Body of pancreas (tissue), 4 donors: ENCODE results near the gene AP3B1. TPM values are rescaled to one million over a fixed set of nuclear protein-coding genes. Genes with fewer than 3 reads are reported as not detected.

Experiments used
- ATAC-seq: fragments of 150-250 bp; one replicate; pipeline ENCODE4 v1.9.1; 2016
- DNase-seq, 4 donors: peaks; one replicate each; pipeline ENCODE4 v3.0.0-alpha.2; 2019
- H3K27ac ChIP-seq, 4 donors: fragments of 200-600 bp; sonication (generic); 1 replicate in 3 of 4; 2 replicates in 1 of 4; pipeline versions ENCODE4 v1.5.1 to v1.6.1; 2016 to 2019; ENCODE audit warnings: mild to moderate bottlenecking in 1 of 4, mixed read lengths in 1 of 4, moderate library complexity in 1 of 4
- H3K27me3 ChIP-seq, 2 donors: fragments of 200-600 bp; sonication (generic); one replicate each; pipeline ENCODE4 v1.6.0; 2016; ENCODE audit warnings: mild to moderate bottlenecking in 1 of 2
- H3K36me3 ChIP-seq, 2 donors: fragments of 200-600 bp; sonication (generic); replicated peaks in 1 of 2; 2 replicates each; pipeline ENCODE4 v1.5.1; 2016; ENCODE audit warnings: low read depth in 2 of 2; ENCODE audit not compliant: insufficient read depth in 1 of 2
- H3K4me1 ChIP-seq: fragments of 200-600 bp; sonication (generic); one replicate; pipeline ENCODE4 v1.6.0; 2016
- H3K4me3 ChIP-seq, 2 donors: fragments of 200-600 bp; sonication (generic); 1 replicate in 1 of 2; 2 replicates in 1 of 2; pipeline ENCODE4 v1.5.1; 2016 to 2019
- H3K9me3 ChIP-seq, 3 donors: fragments of 200-600 bp; sonication (generic); 1 replicate in 2 of 3; 2 replicates in 1 of 3; pipeline ENCODE4 v1.5.1; 2016
- POLR2A ChIP-seq, 3 donors: fragments of 450-650 bp; IDR thresholded peaks; one replicate each; pipeline ENCODE4 v1.6.1; 2016; ENCODE audit warnings: antibody characterized with exemption in 3 of 3, mild to moderate bottlenecking in 2 of 3
- WGBS, 2 donors: methylation state at CpG; one replicate each; pipeline ENCODE4 v1.1.5; 2017; 5-methylcytosine and 5-hydroxymethylcytosine counted together
- intact Hi-C: fragments of 100-400 bp; cut with DNase I; formaldehyde crosslinking; loops from one replicate; pipeline ENCODE4 v1.15.1; 2023
- total RNA-seq, 2 donors: library from RNA; depleted of rRNA; stranded (reverse); fragments of >200 nt; gene quantifications; one replicate each; pipeline ENCODE4 v1.1.0, GENCODE V29; 2016
- TF ChIP-seq, protein P1 (sequence below), 7 experiments: fragments of 450-650 bp in 4 of 7; fragments of 200-600 bp in 3 of 7; sonication (generic) in 3 of 7; IDR thresholded peaks; one replicate each; pipeline ENCODE4 v1.5.1; 2016 to 2019; ENCODE audit warnings: antibody characterized with exemption in 7 of 7

Gene AP3B1
- total RNA-seq, 2 donors from 2014 or later, result 23.6 to 32.3 TPM

- intact Hi-C loops, result no loop called here
- DNase-seq (no peak), ATAC-seq (no peak)
- H3K4me3 ChIP-seq, result no peak overlapping the region
- no peaks in the 10 kb centered on the region for H3K27me3 ChIP-seq
- no peaks in the 10 kb centered on the region for H3K9me3 ChIP-seq
- TF ChIP-seq, protein P1, sequence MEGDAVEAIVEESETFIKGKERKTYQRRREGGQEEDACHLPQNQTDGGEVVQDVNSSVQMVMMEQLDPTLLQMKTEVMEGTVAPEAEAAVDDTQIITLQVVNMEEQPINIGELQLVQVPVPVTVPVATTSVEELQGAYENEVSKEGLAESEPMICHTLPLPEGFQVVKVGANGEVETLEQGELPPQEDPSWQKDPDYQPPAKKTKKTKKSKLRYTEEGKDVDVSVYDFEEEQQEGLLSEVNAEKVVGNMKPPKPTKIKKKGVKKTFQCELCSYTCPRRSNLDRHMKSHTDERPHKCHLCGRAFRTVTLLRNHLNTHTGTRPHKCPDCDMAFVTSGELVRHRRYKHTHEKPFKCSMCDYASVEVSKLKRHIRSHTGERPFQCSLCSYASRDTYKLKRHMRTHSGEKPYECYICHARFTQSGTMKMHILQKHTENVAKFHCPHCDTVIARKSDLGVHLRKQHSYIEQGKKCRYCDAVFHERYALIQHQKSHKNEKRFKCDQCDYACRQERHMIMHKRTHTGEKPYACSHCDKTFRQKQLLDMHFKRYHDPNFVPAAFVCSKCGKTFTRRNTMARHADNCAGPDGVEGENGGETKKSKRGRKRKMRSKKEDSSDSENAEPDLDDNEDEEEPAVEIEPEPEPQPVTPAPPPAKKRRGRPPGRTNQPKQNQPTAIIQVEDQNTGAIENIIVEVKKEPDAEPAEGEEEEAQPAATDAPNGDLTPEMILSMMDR (IDR thresholded peaks at IDR 0.05), result no peak
- no peak for TF ChIP-seq POLR2A (IDR thresholded peaks at IDR 0.05)
- H3K27ac ChIP-seq, result no peak overlapping the region
- WGBS, 2 donors, result 57 to 78% methylated on average over 1 of the region's 1 CpG
- H3K4me1 ChIP-seq, result peaks cover 11% of the 10 kb centered on the region
- H3K36me3 ChIP-seq, result no peaks in the 10 kb centered on the region
These were observed 19.8 kb downstream of the AP3B1 start for GRCh38 chr5:78274540-78275197.

DNA sequence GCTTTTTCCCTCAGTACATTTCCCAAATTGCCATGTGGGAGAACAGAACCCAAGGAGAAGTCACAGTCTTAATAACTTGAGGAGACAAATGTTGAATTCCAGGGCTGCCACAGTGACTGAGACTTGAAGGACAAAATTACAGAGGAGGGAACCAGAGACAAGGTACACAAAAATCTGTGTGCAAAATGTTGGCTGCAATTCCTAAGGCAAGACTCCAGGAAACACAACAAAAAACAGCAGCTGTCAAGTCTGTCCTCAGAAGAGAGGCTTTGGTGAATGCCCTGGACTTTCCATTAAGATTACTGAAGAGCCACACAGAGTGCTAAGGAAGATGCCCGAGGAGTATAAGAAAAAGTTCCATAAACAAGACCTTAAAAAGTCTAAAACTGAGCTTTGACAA is 21.1 kb downstream of the AP3B1 start:
- intact Hi-C loops, result no loop called here
- no peak for ATAC-seq
- H3K27me3 ChIP-seq, result no peaks in the 10 kb centered on the region
- no peaks in the 10 kb centered on the region for H3K36me3 ChIP-seq
- TF ChIP-seq, protein P1 (IDR thresholded peaks at IDR 0.05), result no peak
- no peak for TF ChIP-seq POLR2A (IDR thresholded peaks at IDR 0.05)
- WGBS, 2 donors, result 58 to 59% methylated on average over 1 of the region's 1 CpG
- no peak overlapping the region for H3K4me3 ChIP-seq
- H3K9me3 ChIP-seq, result no peaks in the 10 kb centered on the region
- no peak overlapping the region for H3K27ac ChIP-seq
- H3K4me1 ChIP-seq, result peaks cover 11% of the 10 kb centered on the region
- no peak for DNase-seq

GRCh38 chr5:78271766-78272165 is 22.7 kb downstream of the AP3B1 start:
- Histone ChIP-seq H3K4me3 (no peak overlapping the region), H3K27me3 (no peaks in the 10 kb centered on the region), H3K36me3 (no peaks in the 10 kb centered on the region), H3K27ac (no peak overlapping the region), H3K4me1 (peaks cover 11% of the 10 kb centered on the region), H3K9me3 (no peaks in the 10 kb centered on the region)
- ATAC-seq, result no peak
- 89 to 91% methylated on average over 4 of the region's 4 CpGs for WGBS, 2 donors
- TF ChIP-seq, protein P1 (IDR thresholded peaks at IDR 0.05), result no peak
- no peak for TF ChIP-seq POLR2A (IDR thresholded peaks at IDR 0.05)
- intact Hi-C loops, result no loop called here
- no peak for DNase-seq

DNA sequence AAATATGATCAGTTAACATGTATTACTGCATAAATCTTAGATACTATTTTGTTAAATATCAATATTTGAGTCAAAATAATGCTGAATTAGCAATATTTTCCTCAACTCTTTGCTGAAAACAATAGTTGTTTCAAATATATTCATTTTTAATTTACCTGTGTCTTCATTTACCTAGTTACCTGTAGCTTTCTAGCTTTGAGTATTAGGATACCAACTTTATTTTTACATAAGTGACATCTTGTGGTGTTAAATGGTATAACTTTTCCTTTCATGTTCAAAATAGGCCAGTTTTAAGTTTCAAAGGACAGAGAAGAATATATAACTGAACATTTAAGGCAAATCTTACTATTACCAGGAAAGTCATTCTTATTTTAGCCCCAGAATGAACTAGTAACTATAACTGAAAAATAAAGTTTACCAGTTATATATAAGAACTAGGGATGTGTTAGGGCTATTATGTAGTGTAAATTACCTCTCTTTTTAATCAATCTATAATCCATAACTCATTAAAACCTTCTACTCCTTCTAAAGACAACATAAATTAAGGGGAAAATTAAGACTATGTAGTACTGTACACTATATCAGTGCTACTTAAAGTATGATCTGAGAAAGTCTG is 25.3 kb downstream of the AP3B1 start:
- DNase-seq, result no peak
- Histone ChIP-seq H3K27ac (no peak overlapping the region), H3K27me3 (no peaks in the 10 kb centered on the region), H3K4me3 (no peak overlapping the region), H3K9me3 (no peaks in the 10 kb centered on the region), H3K4me1 (peaks cover 11% of the 10 kb centered on the region), H3K36me3 (no peaks in the 10 kb centered on the region)
- TF ChIP-seq POLR2A (IDR thresholded peaks at IDR 0.05), result no peak
- TF ChIP-seq, protein P1 (IDR thresholded peaks at IDR 0.05), result peak in 6 of 7 experiments; percentile 47 to 62 (median 52)
- ATAC-seq, result no peak
- intact Hi-C loops, result no loop called here

DNA sequence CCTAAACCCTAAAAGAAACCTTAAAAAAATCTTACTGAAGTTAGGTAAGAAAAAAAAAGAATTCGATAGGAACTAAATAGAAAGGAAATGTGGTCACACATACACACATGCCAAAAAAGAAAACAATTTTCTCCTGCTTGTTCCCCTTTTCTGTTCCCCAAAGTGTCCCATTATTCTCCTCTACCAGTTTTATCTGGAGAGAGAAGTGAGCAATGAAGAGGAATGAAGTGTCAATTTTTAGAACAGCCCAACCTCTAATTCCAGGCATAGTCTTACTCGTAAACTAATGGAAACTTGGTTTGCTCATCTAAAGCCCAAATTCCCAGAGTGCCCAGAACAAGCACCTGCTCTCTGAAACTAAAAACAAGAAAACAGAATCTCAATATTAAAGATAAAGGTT is 26.1 kb downstream of the AP3B1 start:
- Histone ChIP-seq H3K4me1 (peaks cover 2% of the 10 kb centered on the region), H3K27me3 (no peaks in the 10 kb centered on the region), H3K4me3 (no peak overlapping the region), H3K36me3 (no peaks in the 10 kb centered on the region), H3K27ac (no peak overlapping the region), H3K9me3 (no peaks in the 10 kb centered on the region)
- intact Hi-C loops, result no loop called here
- TF ChIP-seq POLR2A (IDR thresholded peaks at IDR 0.05), result no peak
- TF ChIP-seq, protein P1 (IDR thresholded peaks at IDR 0.05), result no peak
- ATAC-seq (no peak), DNase-seq (no peak)
- WGBS, 2 donors, result 47 to 76% methylated on average over 2 of the region's 2 CpGs
